Activated naive CD4-positive, alpha-beta T cell treated with anti-CD3 and anti-CD28 coated beads, Interleukin-2, amount 50 U/mL, for 72 hours (primary cell): ENCODE results near the gene ACP4. TPM values are rescaled to one million over a fixed set of nuclear protein-coding genes. Genes with fewer than 3 reads are reported as not detected.

ENCODE experiments used
- ATAC-seq, 2 donors: fragments of 150-1000 bp; cut with Tn5 transposase; 2 replicates each; pipeline ENCODE4 v1.10.0; 2021; ENCODE audit warnings: mild to moderate bottlenecking in 2 of 2, moderate library complexity in 2 of 2
- DNase-seq, 2 donors: peaks; one replicate each; pipeline ENCODE4 v3.0.0; 2021 to 2022; ENCODE audit warnings: low spot score in 2 of 2
- H3K27ac Mint-ChIP-seq, 2 donors: one replicate each; pipeline ENCODE4 v1.8.0; 2022; ENCODE audit warnings: mild to moderate bottlenecking in 2 of 2, mixed read lengths in 2 of 2
- H3K36me3 Mint-ChIP-seq, 2 donors: one replicate each; pipeline ENCODE4 v1.8.0; 2022; ENCODE audit warnings: mixed read lengths in 2 of 2
- H3K9me3 Mint-ChIP-seq, 2 donors: one replicate each; pipeline ENCODE4 v1.8.0; 2022; ENCODE audit warnings: mixed read lengths in 2 of 2
- total RNA-seq, 2 donors: library from RNA; stranded (reverse); gene quantifications; one replicate each; pipeline ENCODE4 v1.2.3, GENCODE V29; 2022

ACP4 gene
- total RNA-seq, 2 donors from 2014 or later: not detected

- ATAC-seq (no peak), DNase-seq (no peak)
- peaks cover 6 to 16% of the 10 kb centered on the region in 2 donors for H3K9me3 Mint-ChIP-seq
- H3K36me3 Mint-ChIP-seq: peaks cover 11 to 12% of the 10 kb centered on the region in 2 donors
- H3K27ac Mint-ChIP-seq: no peak overlapping the region
Observed at GRCh38 chr19:50842130-50842529, 51.9 kb downstream of the ACP4 start.

DNA sequence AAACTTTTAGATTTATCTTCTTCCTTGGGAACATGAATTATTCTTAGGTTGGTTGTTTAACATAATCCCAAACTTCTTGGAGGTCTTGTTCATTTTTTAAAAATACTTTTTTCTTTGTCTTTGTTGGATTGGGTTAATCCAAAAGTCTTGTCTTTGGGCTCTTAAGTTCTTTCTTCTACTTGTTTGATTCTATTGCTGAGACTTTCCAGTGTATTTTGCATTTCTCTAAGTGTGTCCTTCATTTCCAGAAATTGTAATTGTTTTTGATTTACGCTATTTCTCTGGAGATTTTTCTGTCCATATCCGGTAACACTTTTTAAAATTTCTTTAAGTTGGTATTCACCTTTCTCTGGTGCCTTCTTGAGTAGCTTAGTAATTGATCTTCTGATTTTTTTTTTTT is 53.0 kb downstream of the ACP4 start:
- DNase-seq (no peak), ATAC-seq (no peak)
- Mint-ChIP-seq H3K27ac (no peak overlapping the region), H3K9me3 (peaks cover 6 to 16% of the 10 kb centered on the region in 2 donors), H3K36me3 (peaks cover 11 to 12% of the 10 kb centered on the region in 2 donors)

DNA sequence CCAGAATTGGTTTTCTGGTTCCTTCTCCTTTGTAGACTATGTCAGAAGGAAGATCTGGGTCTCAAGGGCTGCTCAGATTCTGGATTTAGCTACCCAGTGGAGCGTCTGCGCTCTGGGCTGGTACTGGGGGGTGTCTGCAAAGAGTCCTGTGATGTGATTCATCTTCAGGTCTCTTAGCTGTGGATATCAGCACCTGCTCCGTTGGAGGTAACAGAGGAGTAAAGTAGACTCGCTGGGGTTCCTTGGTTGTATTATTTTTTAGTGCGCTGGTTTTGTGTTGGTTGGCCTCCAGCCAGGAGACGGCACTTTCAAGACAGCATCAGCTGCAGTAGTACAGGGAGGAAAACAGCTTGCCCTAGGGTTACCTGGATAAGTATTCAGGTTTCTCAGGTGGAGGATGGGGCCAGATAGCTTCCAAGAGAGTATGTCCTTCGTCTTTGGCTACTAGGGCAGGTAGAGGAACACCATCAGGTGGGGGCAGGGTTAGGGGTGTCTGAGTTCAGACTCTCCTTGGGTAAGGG is 53.5 kb downstream of the ACP4 start:
- ATAC-seq (no peak), DNase-seq (no peak)
- peaks cover 6 to 16% of the 10 kb centered on the region in 2 donors for H3K9me3 Mint-ChIP-seq
- peaks cover 11 to 12% of the 10 kb centered on the region in 2 donors for H3K36me3 Mint-ChIP-seq
- H3K27ac Mint-ChIP-seq: no peak overlapping the region

DNA sequence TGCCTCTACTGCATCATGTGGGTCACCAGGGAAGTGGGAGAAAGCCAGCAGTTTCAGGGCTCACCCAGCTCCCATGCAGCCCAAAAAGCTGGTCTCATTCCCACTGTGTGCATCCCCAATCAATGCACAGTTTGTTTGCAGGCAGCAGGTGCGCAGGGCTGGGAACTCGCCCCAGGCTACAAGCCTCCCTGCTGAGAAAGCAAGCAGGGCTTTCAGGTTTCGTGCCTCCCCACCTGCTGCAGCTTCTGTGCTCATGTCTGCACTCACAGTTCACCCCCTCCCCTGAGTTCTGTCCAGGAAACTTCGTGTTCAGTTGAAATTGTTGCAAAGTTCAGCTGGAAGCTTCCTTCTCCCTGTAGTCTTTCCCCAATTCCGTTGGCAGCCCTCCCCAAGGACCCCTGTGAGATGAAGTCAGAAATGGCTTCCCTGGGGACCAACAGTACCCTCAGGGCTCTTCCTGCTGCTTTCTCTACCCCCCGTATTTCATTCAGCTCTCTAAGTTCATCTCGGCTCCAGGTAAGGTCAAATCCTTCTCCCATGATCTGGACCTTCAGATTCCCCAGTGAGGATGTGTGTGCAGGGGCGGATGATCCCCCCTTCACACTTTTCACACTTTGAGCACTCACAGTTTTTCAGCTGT is 54.2 kb downstream of the ACP4 start:
- peaks cover 6 to 16% of the 10 kb centered on the region in 2 donors for H3K9me3 Mint-ChIP-seq
- no peak overlapping the region for H3K27ac Mint-ChIP-seq
- H3K36me3 Mint-ChIP-seq: peaks cover 11 to 12% of the 10 kb centered on the region in 2 donors
- DNase-seq: no peak
- ATAC-seq: no peak

Other genes with a start within 250 kb of the ACP4 start
- gene LRRC4B, start 222.0 kb upstream of the ACP4 start, total RNA-seq: not detected
- under 1 TPM in 1 of 2 donors, not detected in 1; 0.23 TPM for gene SYT3, start 150.5 kb upstream of the ACP4 start, total RNA-seq
- gene C19orf81, start 141.0 kb upstream of the ACP4 start, total RNA-seq: 1 to 10 TPM in 1 of 2 donors, not detected in 1; 4.2 TPM
- gene SHANK1, start 70.6 kb upstream of the ACP4 start, total RNA-seq: under 1 TPM in 1 of 2 donors, not detected in 1; 0.14 TPM
- 1 to 10 TPM in 1 of 2 donors, under 1 TPM in 1; 0.55 to 1.6 TPM for gene CLEC11A, start 67.1 kb upstream of the ACP4 start, total RNA-seq
- not detected for gene GPR32, start 20.0 kb upstream of the ACP4 start, total RNA-seq
- 1 to 10 TPM; 1.2 to 5.0 TPM for gene KLK1, start 33.4 kb downstream of the ACP4 start, total RNA-seq
- gene KLK15, start 43.2 kb downstream of the ACP4 start, total RNA-seq: not detected
- not detected for gene KLK3, start 64.5 kb downstream of the ACP4 start, total RNA-seq
- 1 to 10 TPM in 1 of 2 donors, not detected in 1; 1.5 TPM for gene KLK2, start 83.0 kb downstream of the ACP4 start, total RNA-seq
- not detected for gene KLK4, start 121.0 kb downstream of the ACP4 start, total RNA-seq
- not detected for gene KLK5, start 162.6 kb downstream of the ACP4 start, total RNA-seq
- gene KLK6, start 179.2 kb downstream of the ACP4 start, total RNA-seq: not detected
- gene KLK7, start 193.5 kb downstream of the ACP4 start, total RNA-seq: not detected
- not detected for gene KLK8, start 211.2 kb downstream of the ACP4 start, total RNA-seq
- not detected for gene KLK10, start 229.3 kb downstream of the ACP4 start, total RNA-seq
- not detected for gene KLK11, start 236.2 kb downstream of the ACP4 start, total RNA-seq
- not detected for gene KLK12, start 244.6 kb downstream of the ACP4 start, total RNA-seq